GDM1 (cell line): Measurements from ENCODE around the gene NUB1.

Experiments used
- DNase-seq: peaks from one replicate; lab custom pipeline; 2025; lab: John Stamatoyannopoulos, UW

NUB1 gene

GRCh38 chr7:151426441-151426903 lies 84.9 kb downstream of the NUB1 start:
- no peak for DNase-seq

- DNase-seq, result no peak
Observed at GRCh38 chr7:151426904-151427704, 85.5 kb downstream of the NUB1 start.

- DNase-seq, result no peak
Observed at GRCh38 chr7:151427705-151428377, 86.2 kb downstream of the NUB1 start.
